Mammary epithelial cell (primary cell): ENCODE results near the gene WSCD2.

ENCODE experiments used
- EZH2 ChIP-seq: IDR thresholded peaks from 2 replicates; pipeline ENCODE4 v1.6.1; 2012; ENCODE audit warnings: low read length, inconsistent platforms, borderline replicate concordance
- TF ChIP-seq, protein P1 (sequence below), 2 donors: IDR thresholded peaks in 1 of 2; conservative IDR thresholded peaks in 1 of 2; 2 replicates each; pipeline ENCODE4 v1.5.1; 2011 to 2012; ENCODE audit warnings: inconsistent platforms in 2 of 2, low read length in 2 of 2, mild to moderate bottlenecking in 2 of 2, control low read depth in 1 of 2, low read depth in 1 of 2; ENCODE audit not compliant: insufficient read depth in 1 of 2; ENCODE audit errors: extremely low read depth in 1 of 2

DNA sequence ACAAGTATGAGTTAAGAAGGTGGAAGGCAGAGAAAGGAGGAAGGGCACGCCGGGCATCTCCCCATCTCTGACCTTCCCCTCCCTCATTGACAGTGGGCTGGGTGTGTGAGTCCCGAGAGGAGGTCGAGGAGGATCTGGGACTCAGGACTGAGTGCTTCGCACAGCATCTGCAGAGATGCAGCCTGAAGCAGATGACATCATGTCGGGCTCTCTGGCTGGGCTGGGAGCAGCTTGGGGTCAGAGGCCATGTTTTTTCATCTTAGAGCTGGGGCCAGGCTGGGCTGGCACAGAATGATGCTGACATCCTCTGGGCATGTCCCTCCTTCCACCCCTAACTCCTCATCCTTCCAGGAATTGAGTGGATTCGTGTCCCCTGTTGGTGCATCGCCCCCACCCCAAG is 166.6 kb downstream of the WSCD2 start:
- TF ChIP-seq, protein P1, sequence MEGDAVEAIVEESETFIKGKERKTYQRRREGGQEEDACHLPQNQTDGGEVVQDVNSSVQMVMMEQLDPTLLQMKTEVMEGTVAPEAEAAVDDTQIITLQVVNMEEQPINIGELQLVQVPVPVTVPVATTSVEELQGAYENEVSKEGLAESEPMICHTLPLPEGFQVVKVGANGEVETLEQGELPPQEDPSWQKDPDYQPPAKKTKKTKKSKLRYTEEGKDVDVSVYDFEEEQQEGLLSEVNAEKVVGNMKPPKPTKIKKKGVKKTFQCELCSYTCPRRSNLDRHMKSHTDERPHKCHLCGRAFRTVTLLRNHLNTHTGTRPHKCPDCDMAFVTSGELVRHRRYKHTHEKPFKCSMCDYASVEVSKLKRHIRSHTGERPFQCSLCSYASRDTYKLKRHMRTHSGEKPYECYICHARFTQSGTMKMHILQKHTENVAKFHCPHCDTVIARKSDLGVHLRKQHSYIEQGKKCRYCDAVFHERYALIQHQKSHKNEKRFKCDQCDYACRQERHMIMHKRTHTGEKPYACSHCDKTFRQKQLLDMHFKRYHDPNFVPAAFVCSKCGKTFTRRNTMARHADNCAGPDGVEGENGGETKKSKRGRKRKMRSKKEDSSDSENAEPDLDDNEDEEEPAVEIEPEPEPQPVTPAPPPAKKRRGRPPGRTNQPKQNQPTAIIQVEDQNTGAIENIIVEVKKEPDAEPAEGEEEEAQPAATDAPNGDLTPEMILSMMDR (conservative IDR thresholded peaks at IDR 0.05 in 1 of 2, IDR thresholded peaks at IDR 0.05 in 1 of 2; ENCODE audit: extremely low read depth in 1 of 2, insufficient read depth in 1 of 2, low read depth in 1 of 2, low read length in 2 of 2) = no peak
- no peak for TF ChIP-seq EZH2
